Activated CD4-positive, alpha-beta T cell treated with anti-CD3 and anti-CD28 coated beads, Interleukin-2, Interleukin-4, amounts not matched to agents 100 ng/mL and 50 ng/mL, durations not matched to agents 16 hours and 8 hours (primary cell): ENCODE measurements around the gene ZNF284.

Experiments
- DNase-seq: peaks from one replicate; pipeline ENCODE4 v3.0.0-alpha.2; 2020; ENCODE audit warnings: low spot score

Gene ZNF284

GRCh38 chr19:44071824-44072542 is at the start of gene ZNF284:
TSS of gene ZNF284 (plus strand) at chr19:44072159. CDS start at chr19:44076390, 4,231 bp downstream.
- DNase-seq, result peak; percentile 81

- DNase-seq, result no peak
Measured at GRCh38 chr19:44024900-44025216, 47.1 kb upstream of the ZNF284 start.

DNA sequence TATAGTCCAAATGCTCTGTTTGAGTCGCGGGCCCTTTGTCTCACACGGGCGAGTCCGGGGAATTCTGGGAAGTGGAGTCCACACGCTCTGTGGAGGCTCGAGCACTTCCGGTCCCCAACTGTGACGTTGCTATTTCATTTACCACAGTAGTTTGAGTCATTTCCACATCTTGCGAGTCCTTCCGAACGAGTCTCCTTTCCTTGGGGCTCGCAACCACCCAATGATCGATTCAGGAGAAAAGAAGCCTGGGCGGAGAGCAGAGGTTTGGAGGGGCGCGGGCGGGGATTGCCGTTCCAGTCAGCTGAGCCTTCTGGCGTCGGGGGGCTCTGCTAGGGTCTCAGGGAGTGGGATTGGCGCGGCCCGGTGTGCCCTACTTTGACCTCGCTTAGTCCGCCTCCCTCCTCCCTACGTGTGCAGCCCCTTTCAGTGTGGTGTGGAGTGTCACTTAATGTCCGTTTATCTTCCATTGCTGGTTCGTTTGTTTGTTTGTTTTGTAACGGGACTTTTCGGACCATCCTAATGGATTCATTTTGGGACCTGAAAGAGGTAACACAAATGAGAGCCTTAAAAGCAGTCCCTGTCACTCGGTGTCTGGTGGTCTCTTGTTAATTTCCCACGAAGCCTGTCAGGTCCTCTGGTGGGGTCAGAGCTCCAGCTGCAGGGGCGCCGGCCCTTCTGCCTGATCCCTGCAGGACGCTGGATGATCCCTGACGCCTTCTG is 46.6 kb upstream of the ZNF284 start, which contains the start of gene ZNF222:
ZNF222 (plus strand) TSS at position 163 of the 720 bp plus-strand sequence; CDS start at position 221, 58 bp downstream.
- peak; percentile 82 for DNase-seq

GRCh38 chr19:44026622-44027021 is 45.3 kb upstream of the ZNF284 start:
- DNase-seq, result no peak

- no peak for DNase-seq
Measured at GRCh38 chr19:44032001-44032610, 39.9 kb upstream of the ZNF284 start.

DNA sequence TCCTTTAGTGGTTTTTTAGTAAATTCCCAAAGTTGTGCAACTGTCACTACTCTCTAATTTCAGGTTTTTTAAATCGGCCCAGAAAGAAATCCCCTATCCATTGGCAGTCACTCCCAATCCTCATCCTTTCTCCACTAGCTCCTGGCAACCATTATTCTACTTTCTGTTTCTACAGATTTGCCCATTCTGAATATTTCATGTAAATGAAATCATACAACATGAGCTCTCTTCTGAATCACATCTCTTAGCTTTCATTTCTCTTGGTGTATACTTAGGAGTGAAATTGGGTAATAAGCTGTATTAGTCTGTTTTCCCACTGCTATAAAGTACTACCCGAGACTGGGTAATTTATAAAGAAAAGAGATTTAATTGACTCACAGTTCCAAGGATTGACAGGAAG is 29.8 kb upstream of the ZNF284 start:
- DNase-seq, result no peak

GRCh38 chr19:44050740-44051649 is 21.0 kb upstream of the ZNF284 start:
- no peak for DNase-seq

DNA sequence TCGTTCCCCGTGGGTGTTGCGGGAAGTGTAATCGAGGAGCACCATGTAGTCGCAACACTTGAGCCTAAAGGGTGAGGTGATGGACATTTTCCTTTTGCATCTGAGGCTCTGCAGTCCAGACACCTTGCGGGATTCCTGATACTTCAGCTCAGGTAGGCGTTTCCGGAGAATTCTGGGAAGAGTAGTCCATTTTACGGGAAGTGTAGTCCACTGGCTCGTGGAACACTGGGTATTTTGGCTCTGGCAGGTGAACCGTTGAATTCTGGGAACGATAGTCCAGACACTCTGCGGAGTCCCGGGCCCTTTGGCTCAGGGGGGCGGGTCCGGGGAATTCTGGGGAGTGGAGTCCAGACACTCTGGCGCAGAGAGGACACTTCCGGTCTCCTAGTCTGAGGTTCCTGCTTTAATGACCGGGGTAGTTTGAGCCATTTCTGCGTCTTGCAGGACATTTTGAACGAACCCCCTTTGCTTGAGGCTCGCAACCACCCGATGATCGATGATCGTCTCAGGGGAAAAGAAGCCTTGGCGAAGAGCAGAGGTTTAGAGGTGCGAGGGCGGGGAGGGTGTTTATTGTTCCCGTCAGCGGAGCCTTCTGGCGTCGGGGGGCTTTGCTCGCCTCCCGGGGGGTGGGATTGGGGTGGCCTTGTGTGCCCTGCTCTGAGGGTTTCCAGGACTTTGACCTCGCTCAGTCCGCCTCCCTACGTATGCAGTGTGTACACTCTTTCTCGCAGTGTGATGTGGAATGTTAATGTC is 20.1 kb upstream of the ZNF284 start, which contains the start of gene ZNF223:
ZNF223 (plus strand) TSS at position 387 of the 753 bp plus-strand sequence. CDS start 3,141 bp downstream, outside the sequence.
- no peak for DNase-seq

GRCh38 chr19:44055870-44056269 is 16.1 kb upstream of the ZNF284 start:
- DNase-seq, result no peak

DNA sequence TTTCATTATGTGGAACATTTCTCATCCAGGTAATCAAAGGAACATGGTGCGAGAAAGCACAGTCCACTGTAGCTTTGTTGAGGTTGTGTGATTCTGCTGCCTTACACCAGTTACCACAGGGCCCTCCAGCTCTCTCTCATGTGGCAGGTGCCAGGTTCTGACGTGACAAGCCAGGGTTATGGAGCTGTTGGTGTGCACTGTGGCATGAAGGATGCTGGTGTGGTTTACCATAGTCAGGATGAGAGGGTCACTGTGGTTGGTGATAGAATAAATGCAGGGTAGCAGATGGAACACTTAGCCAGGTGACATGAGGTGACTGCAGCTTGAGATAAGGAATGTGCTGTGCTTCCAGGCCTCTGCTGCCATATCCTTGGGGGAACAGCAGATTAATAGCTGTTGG is 12.7 kb upstream of the ZNF284 start:
- no peak for DNase-seq

- no peak for DNase-seq
Measured at GRCh38 chr19:44061038-44061437, 10.9 kb upstream of the ZNF284 start.

DNA sequence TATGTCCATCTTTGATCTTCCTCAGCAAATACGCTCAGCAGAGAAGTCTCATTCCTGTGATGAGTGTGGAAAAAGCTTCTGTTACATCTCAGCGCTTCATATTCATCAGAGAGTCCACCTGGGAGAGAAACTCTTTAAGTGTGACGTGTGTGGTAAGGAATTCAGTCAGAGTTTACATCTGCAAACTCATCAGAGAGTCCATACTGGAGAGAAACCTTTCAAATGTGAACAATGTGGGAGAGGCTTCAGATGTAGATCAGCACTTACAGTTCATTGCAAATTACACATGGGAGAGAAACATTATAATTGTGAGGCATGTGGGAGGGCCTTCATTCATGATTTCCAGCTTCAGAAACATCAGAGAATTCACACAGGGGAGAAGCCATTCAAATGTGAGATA is 5.7 kb upstream of the ZNF284 start:
- DNase-seq, result no peak

DNA sequence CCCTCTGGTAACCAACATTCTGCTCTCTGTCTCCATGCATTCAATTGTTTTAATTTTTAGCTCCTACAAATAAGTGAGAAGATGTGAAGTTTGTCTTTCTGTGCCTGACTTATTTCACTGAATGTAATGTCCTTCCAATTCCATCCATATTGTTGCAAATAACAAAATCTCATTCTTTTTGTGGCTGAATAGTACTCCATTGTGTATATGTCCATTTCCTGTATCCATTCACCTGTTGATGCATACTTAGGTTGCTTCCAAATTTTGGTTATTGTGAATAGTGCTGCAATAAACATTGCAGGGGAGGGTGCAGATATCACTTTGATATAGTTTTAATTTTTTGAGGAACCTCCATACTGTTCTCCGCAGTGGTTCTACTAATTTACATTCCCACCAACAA is 2.5 kb upstream of the ZNF284 start:
- no peak for DNase-seq

GRCh38 chr19:44072543-44073401 is 813 bp downstream of the ZNF284 start:
- DNase-seq, result no peak

GRCh38 chr19:44076325-44076724 is 4.4 kb downstream of the ZNF284 start:
- DNase-seq, result no peak

- DNase-seq, result no peak
Measured at GRCh38 chr19:44092108-44092507, 20.1 kb downstream of the ZNF284 start.

DNA sequence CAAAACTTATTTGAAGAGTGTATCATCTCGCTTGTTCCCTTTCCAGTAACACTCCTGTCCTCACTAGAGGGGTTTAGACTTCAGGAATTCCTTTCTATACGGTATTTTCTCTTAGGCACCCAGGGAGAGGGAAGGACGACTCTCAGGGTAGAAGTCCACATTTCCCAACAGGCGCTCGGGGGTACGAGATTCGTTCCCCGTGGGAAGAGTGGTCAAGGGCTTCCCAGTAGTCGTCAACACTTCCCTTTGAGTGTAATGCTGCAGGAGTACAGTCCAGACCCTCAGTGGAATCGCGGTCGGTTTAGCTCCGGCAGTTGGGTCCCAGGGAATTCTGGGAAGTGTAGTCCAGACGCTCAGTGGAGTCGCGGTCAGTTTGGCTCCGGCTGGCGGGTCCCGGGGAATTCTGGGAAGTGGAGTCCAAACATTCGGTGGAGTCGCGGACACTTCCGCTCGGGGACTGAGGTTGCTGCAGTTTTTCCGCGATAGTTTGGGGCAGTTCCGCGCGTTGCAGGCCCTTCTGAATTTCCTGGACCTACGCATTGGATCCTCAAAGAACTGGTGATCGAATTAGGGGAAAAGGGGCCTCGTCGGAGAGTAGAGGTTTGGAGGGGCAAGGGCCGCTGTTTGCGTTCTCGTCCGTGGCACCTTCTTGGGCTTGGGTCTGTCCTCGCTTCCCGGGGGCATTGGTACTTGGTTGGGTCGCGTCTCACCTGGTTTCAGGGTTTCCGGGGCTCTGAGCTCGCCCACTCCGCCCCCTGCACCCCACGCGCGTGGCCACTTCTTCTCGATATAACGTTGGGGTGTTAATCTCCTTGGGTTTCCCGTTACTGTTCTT is 22.2 kb downstream of the ZNF284 start, which contains the start of gene ZNF224:
ZNF224 (plus strand) TSS at position 431 of the 835 bp plus-strand sequence. CDS start 3,513 bp downstream, outside the sequence.
- peak; percentile 91 for DNase-seq

DNA sequence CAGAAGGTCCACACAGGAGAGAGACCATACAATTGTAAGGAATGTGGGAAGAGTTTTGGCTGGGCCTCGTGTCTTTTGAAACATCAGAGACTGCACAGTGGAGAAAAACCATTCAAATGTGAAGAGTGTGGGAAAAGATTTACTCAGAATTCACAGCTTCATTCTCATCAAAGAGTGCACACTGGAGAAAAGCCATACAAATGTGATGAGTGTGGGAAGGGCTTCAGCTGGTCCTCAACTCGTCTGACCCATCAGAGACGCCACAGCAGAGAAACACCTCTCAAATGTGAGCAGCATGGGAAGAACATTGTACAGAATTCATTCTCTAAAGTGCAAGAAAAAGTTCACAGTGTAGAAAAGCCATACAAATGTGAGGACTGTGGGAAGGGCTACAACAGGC is 35.8 kb downstream of the ZNF284 start:
- DNase-seq, result no peak

- DNase-seq, result no peak
Measured at GRCh38 chr19:44109458-44109857, 37.5 kb downstream of the ZNF284 start.
